Epidermal melanocyte (primary cell): ENCODE measurements around the gene SH3GL3.

ENCODE experiments used
- DNase-seq: peaks from one replicate; pipeline ENCODE4 v3.0.0; 2011; ENCODE audit warnings: low spot score; ENCODE audit not compliant: insufficient read length

SH3GL3 gene, protein sequence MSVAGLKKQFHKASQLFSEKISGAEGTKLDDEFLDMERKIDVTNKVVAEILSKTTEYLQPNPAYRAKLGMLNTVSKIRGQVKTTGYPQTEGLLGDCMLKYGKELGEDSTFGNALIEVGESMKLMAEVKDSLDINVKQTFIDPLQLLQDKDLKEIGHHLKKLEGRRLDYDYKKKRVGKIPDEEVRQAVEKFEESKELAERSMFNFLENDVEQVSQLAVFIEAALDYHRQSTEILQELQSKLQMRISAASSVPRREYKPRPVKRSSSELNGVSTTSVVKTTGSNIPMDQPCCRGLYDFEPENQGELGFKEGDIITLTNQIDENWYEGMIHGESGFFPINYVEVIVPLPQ

DNA sequence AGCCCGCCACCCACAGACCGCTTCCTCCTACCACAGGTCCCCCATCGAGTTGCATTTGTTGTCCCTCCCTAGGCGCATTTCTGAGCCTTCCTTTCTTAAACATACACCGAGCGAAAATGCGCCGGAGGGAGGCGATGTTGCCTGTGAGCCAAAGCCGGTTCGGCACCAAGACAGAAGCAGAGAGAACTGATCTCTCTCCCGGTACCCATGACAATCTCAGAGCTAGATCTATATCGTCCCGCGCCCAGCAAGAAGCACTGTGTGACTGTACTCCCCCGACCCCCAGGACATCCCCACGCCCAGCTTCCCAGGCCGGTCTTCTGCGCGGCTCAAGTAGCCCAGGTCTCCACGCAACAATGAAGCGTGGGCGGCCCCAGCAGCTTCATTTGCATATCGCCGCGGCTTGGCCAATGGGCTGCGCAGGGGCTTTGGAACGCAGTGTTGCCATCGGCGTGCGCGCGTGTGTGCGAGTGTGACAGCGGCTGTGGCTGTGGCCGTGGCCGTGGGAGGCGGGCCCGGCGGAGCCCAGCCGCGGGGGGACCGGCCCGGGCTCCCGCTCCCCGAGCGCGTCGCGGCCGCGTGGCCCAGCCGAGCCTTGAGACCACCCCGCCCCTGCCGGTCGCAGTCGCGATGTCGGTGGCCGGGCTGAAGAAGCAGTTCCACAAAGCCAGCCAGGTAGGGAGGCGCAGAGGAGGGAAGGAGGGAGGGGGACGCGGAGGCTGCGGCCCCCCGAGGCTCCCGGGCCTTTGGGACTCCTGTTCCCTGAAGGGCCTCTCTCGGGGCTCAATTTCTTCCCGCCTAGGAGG lies at the start of gene SH3GL3:
SH3GL3 (plus strand) TSS at position 438 of the 806 bp plus-strand sequence; CDS start at position 631, 193 bp downstream.
- DNase-seq = peak; percentile 34

DNA sequence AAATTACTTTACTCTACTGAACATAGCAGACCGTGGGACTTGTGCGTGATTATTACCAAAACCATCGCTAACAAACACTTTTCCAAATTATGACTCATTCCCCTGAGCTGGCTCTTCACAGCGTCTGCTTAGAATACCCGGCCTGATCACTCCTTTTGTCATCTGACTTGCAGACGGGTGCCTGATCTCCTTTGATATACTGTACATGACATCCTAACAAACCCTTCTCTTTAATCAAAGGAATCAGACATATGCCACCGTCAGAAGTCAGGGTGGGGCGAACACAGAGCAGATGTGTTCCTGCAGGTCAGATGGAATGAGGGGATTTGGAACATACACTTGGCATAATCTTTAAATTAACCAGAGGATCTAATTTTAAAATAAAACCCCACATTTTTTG lies 48.5 kb upstream of the SH3GL3 start:
- no peak for DNase-seq

DNA sequence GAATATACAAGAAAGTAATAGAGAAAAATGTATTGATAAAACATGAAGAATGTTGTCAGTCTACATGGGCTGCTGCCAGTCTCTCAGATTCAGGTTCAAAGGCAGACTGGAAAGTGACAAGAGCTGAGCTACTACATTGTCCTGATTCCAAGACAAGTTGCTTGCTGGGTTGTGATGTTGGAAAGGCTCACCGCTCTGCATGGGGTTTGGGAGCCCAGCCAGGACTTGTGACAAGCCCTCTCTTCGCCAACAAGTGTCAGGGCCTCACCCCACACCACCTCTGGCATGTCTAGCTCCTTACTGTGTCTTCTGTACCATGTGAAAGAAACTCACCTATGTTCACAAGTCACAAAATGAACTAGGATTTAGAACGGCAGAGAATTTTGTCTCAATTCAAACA lies 43.0 kb upstream of the SH3GL3 start:
- DNase-seq = no peak

DNA sequence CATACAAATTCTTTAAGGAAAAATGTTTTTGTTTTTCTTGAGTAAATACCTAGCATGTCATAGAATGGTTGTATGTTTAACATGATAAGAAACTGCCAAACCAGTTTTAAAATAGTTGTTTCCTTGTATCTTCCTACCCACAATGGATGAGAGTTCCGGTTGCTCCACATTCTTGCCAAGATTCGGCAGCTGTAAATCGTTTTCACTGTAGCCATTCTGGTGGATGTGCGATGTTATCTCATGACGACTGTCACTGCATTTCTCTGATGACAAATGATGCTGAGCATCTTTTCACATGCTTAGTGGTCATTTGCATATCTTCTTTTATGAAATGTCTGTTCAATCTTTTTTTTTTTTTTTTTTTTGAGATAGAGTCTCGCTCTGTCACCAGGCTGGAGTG lies 36.6 kb upstream of the SH3GL3 start:
- DNase-seq = no peak

DNA sequence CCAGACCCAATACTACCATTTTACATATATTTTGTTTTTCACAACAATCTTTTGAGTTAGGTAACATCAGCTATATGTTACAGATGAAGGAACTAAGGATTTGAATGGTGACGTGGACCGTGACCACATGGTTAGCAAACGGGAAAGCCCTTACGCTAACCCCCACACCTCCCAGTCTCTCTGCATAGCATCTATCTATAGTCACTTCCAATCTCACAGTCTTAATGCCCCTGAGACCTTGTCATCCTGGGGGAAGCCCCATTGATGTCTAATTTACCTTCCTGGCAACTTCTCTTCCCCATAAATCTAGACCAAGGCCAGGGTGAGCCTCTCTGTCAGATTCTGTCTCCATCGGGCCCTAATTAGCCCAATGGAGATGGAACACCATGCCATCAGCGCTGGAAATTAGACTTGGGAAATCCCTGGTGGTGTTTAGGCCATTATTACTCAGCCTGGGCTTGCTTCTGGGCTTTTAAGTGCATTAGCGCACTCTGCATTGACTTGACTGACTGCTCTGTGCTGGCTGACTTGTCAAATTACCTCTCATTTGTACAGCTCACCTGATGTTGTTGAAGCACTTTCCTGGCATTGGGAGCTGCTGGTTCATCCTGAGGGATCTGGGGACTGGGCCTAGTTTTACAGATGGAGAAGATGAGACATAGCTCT lies 34.0 kb upstream of the SH3GL3 start:
- DNase-seq = no peak

GRCh38 chr15:83422081-83422480 lies 25.1 kb upstream of the SH3GL3 start:
- no peak for DNase-seq

GRCh38 chr15:83422541-83422940 lies 24.6 kb upstream of the SH3GL3 start:
- no peak for DNase-seq

DNA sequence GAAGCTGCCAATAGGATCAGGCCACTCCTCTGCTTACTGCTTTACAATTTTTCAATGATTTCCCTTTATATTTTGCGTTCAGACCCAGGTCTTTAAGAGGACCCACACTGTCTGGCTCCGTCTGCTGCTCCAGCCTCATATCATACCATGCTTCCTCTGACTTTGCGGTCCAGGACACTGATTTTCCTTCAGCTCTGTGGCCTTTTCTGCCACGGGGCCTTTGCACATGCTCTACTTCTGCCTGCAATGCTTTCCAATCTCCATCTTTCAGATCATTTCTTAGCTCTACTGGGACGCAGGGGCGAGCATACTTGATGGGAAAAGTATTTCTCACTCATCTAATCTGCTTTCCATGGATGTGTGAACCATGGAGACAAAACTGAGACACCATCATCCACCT lies 23.0 kb upstream of the SH3GL3 start:
- DNase-seq = no peak

- no peak for DNase-seq
Observed at GRCh38 chr15:83430441-83430840, 16.7 kb upstream of the SH3GL3 start.

GRCh38 chr15:83431521-83431920 lies 15.6 kb upstream of the SH3GL3 start:
- no peak for DNase-seq

DNA sequence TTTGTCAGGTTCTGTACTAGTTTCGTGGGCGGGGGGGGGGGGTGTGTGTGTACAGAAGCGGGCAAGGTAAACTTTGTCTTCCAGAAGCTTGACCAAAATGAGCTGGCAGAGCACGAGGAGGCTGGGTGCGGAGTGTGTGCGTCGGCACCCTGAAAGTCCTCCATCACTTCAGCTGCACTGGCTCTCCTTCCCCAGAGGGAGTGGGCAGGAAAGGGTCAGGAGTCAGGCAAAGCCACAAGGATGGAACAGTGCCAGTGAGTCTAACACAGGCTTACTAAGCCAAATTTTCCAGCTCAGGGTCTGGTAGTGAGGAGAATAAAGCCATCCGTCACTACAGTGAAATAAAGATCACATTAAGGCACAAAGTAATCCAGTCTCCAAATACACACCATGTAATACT lies 11.9 kb upstream of the SH3GL3 start:
- no peak for DNase-seq

DNA sequence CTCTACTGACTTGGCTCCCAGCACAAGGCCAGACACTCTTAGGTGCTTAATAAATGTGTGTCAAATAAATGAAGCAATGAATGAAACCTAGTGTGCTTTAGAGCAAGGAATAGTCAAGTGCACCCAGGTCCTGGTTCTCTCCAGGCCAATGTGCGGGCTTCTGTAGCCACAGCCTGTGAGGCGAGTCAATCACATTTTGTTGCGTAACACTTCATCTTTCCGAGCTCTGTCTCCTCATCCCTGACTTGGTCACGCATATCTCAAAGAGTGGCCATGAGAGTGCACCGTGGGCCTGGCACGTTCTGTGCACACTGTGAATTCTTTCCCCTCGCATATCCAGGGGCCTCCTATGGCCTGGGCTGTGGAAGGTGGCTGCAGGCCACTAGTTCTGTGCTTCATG lies 11.4 kb upstream of the SH3GL3 start:
- no peak for DNase-seq

- DNase-seq = no peak
Observed at GRCh38 chr15:83436513-83437158, 10.5 kb upstream of the SH3GL3 start.

GRCh38 chr15:83443076-83443847 lies 3.9 kb upstream of the SH3GL3 start:
- no peak for DNase-seq

- no peak for DNase-seq
Observed at GRCh38 chr15:83444936-83445335, 2.2 kb upstream of the SH3GL3 start.

DNA sequence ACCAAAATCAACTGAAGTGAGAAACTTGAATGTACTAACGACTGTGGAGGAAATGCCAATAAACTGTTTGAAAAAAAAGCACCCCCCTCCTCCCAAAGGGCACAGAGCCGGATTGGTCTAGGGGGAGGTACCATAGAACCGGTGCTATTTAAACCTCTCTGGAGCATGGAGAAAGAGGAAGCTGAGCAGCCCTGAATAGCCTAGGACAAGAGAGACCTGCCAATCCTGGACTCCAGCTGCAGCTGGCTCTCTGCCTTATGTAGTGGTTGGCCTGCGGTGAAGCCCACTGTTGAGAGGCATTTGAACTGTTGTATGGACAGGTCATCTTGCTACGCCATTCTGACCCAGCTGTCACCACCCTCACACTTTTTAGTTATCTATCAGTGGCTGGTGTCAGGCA lies 1.5 kb upstream of the SH3GL3 start:
- no peak for DNase-seq

DNA sequence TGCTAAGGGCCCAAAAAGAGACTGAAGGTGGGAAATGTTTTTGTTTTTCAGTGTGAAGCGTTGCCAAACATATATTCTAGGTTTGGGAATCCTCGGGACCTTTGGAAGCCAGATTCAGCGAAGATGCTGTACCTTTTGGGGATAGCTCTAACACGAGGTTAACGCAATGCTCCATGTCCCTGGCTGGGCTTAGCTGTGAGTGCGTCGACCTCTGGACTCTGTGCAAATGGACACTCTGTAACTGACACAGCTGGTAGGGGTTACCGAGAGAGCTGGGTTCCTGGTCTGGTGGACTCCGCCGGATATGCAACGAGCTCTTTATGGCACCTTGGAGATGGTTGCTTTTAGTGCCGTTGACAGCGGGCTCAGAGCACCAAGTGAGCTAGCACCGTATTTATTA lies 724 bp upstream of the SH3GL3 start:
- DNase-seq = no peak

GRCh38 chr15:83449250-83449671 lies 2.1 kb downstream of the SH3GL3 start:
- no peak for DNase-seq

- DNase-seq = no peak
Observed at GRCh38 chr15:83449937-83450506, 2.9 kb downstream of the SH3GL3 start.

DNA sequence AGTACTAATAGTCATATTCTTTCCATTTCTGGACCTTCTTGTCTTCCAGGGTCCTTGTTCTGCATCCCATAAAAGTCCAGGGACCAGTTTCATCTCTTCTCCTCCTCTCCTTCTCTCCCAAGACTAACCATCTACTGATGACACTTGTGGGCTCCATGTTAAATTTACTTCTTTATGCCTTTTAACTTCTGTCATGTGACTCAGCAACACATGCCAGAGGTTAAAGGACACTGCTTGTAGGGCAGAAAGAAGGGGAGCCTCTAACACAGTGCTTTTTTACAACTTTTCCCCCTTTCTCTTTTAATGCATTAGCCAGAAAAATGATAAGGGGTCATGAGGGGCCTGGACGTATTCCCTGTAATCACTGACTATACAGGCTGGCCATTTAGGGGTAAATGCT lies 10.0 kb downstream of the SH3GL3 start:
- no peak for DNase-seq

GRCh38 chr15:83458381-83458780 lies 11.2 kb downstream of the SH3GL3 start:
- DNase-seq = no peak
